Panc1 (cell line): ENCODE measurements around the gene CEP131.

ENCODE experiments used
- POLR2AphosphoS5 ChIP-seq: IDR thresholded peaks from 2 replicates; pipeline ENCODE4 v1.6.1; 2012; ENCODE audit warnings: mild to moderate bottlenecking, low read depth, low read length, moderate library complexity
- TF ChIP-seq, protein P1 (sequence below): fragments of 450-650 bp; IDR thresholded peaks from 2 replicates; pipeline ENCODE4 v1.5.1; 2017; ENCODE audit warnings: mild to moderate bottlenecking

DNA sequence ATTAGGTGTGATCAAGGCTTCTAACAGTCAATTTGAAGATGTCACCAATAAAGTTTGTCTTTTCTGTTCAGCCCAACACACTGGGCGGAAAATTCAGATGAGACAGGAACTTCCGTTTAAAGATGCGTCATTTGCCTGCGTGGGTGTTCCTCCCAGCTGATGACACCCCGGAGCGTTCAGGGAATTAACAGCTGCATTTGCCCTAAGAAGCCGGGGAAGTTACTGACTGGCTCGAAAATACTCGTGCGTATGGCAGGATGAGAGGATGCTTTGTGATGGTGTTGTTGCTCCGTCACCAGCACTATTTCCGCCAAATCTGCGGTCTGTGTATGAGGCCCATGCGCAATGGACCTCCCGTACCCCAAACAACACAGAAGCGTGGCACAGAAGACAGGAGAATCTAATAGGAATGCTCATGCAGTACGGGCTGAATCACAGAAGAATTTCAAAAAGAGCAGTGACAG lies 69.4 kb downstream of the CEP131 start:
- TF ChIP-seq, protein P1, sequence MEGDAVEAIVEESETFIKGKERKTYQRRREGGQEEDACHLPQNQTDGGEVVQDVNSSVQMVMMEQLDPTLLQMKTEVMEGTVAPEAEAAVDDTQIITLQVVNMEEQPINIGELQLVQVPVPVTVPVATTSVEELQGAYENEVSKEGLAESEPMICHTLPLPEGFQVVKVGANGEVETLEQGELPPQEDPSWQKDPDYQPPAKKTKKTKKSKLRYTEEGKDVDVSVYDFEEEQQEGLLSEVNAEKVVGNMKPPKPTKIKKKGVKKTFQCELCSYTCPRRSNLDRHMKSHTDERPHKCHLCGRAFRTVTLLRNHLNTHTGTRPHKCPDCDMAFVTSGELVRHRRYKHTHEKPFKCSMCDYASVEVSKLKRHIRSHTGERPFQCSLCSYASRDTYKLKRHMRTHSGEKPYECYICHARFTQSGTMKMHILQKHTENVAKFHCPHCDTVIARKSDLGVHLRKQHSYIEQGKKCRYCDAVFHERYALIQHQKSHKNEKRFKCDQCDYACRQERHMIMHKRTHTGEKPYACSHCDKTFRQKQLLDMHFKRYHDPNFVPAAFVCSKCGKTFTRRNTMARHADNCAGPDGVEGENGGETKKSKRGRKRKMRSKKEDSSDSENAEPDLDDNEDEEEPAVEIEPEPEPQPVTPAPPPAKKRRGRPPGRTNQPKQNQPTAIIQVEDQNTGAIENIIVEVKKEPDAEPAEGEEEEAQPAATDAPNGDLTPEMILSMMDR: no peak
- TF ChIP-seq POLR2AphosphoS5: no peak
